ENCODE results near the gene ALDH3B1.

DNA sequence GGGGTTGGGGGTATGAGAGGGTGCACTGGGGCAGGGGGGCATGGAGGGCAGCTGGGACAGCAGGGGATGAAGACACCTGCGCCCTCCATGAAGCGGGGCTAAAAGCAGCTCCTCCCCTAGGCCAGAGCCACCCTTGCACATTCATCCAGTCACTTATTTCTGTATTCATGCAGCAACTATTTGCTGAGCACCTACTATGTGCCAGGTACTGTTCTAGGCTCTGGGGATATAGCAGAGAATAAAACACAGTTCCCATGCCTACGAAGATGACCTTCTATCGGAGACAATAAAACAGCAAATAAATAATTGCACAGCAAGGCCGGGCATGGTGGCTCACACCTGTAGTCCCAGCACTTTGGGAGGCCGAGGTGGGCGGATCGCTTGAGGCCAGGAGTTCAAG lies 5.3 kb downstream of the ALDH3B1 start:
- TF ChIP-seq, protein P1, sequence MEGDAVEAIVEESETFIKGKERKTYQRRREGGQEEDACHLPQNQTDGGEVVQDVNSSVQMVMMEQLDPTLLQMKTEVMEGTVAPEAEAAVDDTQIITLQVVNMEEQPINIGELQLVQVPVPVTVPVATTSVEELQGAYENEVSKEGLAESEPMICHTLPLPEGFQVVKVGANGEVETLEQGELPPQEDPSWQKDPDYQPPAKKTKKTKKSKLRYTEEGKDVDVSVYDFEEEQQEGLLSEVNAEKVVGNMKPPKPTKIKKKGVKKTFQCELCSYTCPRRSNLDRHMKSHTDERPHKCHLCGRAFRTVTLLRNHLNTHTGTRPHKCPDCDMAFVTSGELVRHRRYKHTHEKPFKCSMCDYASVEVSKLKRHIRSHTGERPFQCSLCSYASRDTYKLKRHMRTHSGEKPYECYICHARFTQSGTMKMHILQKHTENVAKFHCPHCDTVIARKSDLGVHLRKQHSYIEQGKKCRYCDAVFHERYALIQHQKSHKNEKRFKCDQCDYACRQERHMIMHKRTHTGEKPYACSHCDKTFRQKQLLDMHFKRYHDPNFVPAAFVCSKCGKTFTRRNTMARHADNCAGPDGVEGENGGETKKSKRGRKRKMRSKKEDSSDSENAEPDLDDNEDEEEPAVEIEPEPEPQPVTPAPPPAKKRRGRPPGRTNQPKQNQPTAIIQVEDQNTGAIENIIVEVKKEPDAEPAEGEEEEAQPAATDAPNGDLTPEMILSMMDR (conservative IDR thresholded peaks at IDR 0.05), result no peak
- no peak for TF ChIP-seq EZH2 (IDR thresholded peaks at IDR 0.05; ENCODE audit: low read depth)
